H1 (cell line): ENCODE measurements around the gene MYL7. TPM values are rescaled to one million over a fixed set of nuclear protein-coding genes. Genes with fewer than 3 reads are reported as not detected.

ENCODE experiments used
- polyA plus RNA-seq, 7 experiments: library from polyadenylated mRNA; depleted of rRNA in 3 of 7; stranded (reverse) in 5 of 7; unstranded in 2 of 7; fragments of >200 nt in 5 of 7; fragments of 200-250 nt in 2 of 7; gene quantifications; 1 replicate in 5 of 7; 2 replicates in 1 of 7; 4 replicates in 1 of 7; pipeline versions ENCODE4 v1.2.1 to v1.2.3, GENCODE V29; 2011 to 2013; ENCODE audit warnings: missing spikeins in 2 of 7, mixed read lengths in 2 of 7
- total RNA-seq: library from RNA; stranded (reverse); fragmentation: NEBNext Ultra II Directional; extraction: Animal tissue kit (Norgen Biotek cat#: 25700); gene quantifications from 2 replicates; pipeline ENCODE4 v1.2.1, GENCODE V29; 2021
- TF ChIP-seq, protein P1 (sequence below): fragments of 300-600 bp; sonication (generic); IDR thresholded peaks from 2 replicates; pipeline ENCODE4 v1.7.1; 2012; ENCODE audit warnings: low read length, moderate library complexity, mild to moderate bottlenecking, inconsistent platforms; ENCODE audit not compliant: insufficient replicate concordance

MYL7 gene
- total and polyA plus RNA-seq, 2 of the 8 experiments (the other 6 are each of a cell fraction or from before 2014, with no cell fraction given): 3.3 to 3.4 TPM

DNA sequence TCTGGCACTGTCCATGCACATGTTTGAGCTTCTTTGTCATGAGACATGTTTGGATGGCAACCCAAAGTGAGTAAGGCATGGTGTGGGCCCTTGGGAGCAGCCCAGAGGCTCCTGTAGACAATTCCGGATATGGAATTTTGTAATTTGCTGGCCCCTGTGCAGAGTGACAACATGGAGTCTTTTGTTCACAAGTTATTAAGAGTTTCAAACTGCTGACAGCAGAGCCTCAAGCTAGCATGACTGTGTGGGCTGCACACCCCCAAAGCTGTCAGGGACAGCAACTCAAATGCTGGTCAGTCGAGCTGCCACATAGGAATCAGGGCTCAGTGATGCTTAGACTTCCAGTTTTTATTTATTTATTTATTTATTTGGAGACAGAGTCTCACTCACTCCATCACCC lies 7.0 kb upstream of the MYL7 start (continued):
- TF ChIP-seq, protein P1, sequence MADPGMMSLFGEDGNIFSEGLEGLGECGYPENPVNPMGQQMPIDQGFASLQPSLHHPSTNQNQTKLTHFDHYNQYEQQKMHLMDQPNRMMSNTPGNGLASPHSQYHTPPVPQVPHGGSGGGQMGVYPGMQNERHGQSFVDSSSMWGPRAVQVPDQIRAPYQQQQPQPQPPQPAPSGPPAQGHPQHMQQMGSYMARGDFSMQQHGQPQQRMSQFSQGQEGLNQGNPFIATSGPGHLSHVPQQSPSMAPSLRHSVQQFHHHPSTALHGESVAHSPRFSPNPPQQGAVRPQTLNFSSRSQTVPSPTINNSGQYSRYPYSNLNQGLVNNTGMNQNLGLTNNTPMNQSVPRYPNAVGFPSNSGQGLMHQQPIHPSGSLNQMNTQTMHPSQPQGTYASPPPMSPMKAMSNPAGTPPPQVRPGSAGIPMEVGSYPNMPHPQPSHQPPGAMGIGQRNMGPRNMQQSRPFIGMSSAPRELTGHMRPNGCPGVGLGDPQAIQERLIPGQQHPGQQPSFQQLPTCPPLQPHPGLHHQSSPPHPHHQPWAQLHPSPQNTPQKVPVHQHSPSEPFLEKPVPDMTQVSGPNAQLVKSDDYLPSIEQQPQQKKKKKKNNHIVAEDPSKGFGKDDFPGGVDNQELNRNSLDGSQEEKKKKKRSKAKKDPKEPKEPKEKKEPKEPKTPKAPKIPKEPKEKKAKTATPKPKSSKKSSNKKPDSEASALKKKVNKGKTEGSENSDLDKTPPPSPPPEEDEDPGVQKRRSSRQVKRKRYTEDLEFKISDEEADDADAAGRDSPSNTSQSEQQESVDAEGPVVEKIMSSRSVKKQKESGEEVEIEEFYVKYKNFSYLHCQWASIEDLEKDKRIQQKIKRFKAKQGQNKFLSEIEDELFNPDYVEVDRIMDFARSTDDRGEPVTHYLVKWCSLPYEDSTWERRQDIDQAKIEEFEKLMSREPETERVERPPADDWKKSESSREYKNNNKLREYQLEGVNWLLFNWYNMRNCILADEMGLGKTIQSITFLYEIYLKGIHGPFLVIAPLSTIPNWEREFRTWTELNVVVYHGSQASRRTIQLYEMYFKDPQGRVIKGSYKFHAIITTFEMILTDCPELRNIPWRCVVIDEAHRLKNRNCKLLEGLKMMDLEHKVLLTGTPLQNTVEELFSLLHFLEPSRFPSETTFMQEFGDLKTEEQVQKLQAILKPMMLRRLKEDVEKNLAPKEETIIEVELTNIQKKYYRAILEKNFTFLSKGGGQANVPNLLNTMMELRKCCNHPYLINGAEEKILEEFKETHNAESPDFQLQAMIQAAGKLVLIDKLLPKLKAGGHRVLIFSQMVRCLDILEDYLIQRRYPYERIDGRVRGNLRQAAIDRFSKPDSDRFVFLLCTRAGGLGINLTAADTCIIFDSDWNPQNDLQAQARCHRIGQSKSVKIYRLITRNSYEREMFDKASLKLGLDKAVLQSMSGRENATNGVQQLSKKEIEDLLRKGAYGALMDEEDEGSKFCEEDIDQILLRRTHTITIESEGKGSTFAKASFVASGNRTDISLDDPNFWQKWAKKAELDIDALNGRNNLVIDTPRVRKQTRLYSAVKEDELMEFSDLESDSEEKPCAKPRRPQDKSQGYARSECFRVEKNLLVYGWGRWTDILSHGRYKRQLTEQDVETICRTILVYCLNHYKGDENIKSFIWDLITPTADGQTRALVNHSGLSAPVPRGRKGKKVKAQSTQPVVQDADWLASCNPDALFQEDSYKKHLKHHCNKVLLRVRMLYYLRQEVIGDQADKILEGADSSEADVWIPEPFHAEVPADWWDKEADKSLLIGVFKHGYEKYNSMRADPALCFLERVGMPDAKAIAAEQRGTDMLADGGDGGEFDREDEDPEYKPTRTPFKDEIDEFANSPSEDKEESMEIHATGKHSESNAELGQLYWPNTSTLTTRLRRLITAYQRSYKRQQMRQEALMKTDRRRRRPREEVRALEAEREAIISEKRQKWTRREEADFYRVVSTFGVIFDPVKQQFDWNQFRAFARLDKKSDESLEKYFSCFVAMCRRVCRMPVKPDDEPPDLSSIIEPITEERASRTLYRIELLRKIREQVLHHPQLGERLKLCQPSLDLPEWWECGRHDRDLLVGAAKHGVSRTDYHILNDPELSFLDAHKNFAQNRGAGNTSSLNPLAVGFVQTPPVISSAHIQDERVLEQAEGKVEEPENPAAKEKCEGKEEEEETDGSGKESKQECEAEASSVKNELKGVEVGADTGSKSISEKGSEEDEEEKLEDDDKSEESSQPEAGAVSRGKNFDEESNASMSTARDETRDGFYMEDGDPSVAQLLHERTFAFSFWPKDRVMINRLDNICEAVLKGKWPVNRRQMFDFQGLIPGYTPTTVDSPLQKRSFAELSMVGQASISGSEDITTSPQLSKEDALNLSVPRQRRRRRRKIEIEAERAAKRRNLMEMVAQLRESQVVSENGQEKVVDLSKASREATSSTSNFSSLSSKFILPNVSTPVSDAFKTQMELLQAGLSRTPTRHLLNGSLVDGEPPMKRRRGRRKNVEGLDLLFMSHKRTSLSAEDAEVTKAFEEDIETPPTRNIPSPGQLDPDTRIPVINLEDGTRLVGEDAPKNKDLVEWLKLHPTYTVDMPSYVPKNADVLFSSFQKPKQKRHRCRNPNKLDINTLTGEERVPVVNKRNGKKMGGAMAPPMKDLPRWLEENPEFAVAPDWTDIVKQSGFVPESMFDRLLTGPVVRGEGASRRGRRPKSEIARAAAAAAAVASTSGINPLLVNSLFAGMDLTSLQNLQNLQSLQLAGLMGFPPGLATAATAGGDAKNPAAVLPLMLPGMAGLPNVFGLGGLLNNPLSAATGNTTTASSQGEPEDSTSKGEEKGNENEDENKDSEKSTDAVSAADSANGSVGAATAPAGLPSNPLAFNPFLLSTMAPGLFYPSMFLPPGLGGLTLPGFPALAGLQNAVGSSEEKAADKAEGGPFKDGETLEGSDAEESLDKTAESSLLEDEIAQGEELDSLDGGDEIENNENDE: no peak
